OCI-LY7 (cell line): ENCODE results near the gene PGF. TPM values are rescaled to one million over a fixed set of nuclear protein-coding genes. Genes with fewer than 3 reads are reported as not detected.

Experiments
- BruUV-seq: library from RNA; stranded (reverse); fragments of 400-500 nt; replicated peaks from 2 replicates; lab custom pipeline; 2021; lab: Mats Ljungman, UMichigan
- CTCF ChIA-PET: fragments of 300-600 bp; sonication (Branson Sonifier 250); formaldehyde crosslinking; loops from one replicate; lab custom pipeline; 2022; ENCODE audit warnings: antibody characterized with exemption; ENCODE audit not compliant: unreplicated experiment; lab: Charles Lee
- POLR2A ChIA-PET: fragments of 300-600 bp; sonication (Branson Sonifier 250); formaldehyde crosslinking; loops from one replicate; lab custom pipeline; 2022; ENCODE audit warnings: antibody characterized with exemption; lab: Charles Lee
- DNase-seq: peaks from one replicate; pipeline ENCODE4 v3.0.0-alpha.2; 2015; ENCODE audit warnings: low spot score
- H2AFZ ChIP-seq: fragments of 200-600 bp; sonication (generic), shearing (Covaris generic); 2 replicates; pipeline ENCODE4 v1.6.1; 2014; ENCODE audit warnings: mild to moderate bottlenecking, antibody characterized with exemption, low read length, moderate library complexity
- H3K27ac ChIP-seq: fragments of 200-600 bp; sonication (generic); 2 replicates; pipeline ENCODE4 v1.5.1; 2014; ENCODE audit warnings: mixed run types, low read depth, mild to moderate bottlenecking, moderate library complexity, low read length, inconsistent platforms; ENCODE audit not compliant: poor library complexity, severe bottlenecking
- H3K36me3 ChIP-seq: fragments of 200-600 bp; sonication (generic); 2 replicates; pipeline ENCODE4 v1.6.1; 2014; ENCODE audit warnings: mild to moderate bottlenecking, antibody characterized with exemption, low read length, moderate library complexity, mixed read lengths; ENCODE audit not compliant: insufficient read depth
- H3K4me1 ChIP-seq: fragments of 200-600 bp; sonication (generic); 2 replicates; pipeline ENCODE4 v1.5.1; 2014; ENCODE audit warnings: mild to moderate bottlenecking, low read length; ENCODE audit not compliant: insufficient read depth, poor library complexity, severe bottlenecking
- H3K4me2 ChIP-seq: fragments of 200-600 bp; sonication (generic); 2 replicates; pipeline ENCODE4 v1.6.1; 2014; ENCODE audit warnings: mild to moderate bottlenecking, low read length
- H3K4me3 ChIP-seq: fragments of 200-600 bp; sonication (generic); 2 replicates; pipeline ENCODE4 v1.5.1; 2014; ENCODE audit warnings: mild to moderate bottlenecking, low read depth, low read length; ENCODE audit not compliant: poor library complexity, severe bottlenecking
- H3K79me2 ChIP-seq: fragments of 200-600 bp; sonication (generic); 2 replicates; pipeline ENCODE4 v1.6.1; 2016; ENCODE audit warnings: low read depth, mild to moderate bottlenecking, low read length, moderate library complexity, mixed read lengths; ENCODE audit not compliant: insufficient read depth
- H3K9me2 ChIP-seq: fragments of 200-600 bp; sonication (generic); 2 replicates; pipeline ENCODE4 v1.6.1; 2016; ENCODE audit warnings: mild to moderate bottlenecking, low read length, mixed read lengths; ENCODE audit not compliant: insufficient read depth
- H3K9me3 ChIP-seq: fragments of 200-600 bp; sonication (generic); 2 replicates; pipeline ENCODE4 v1.6.1; 2014; ENCODE audit warnings: mild to moderate bottlenecking, mixed run types, low read length, mixed read lengths
- H4K20me1 ChIP-seq: fragments of 200-600 bp; sonication (generic); 2 replicates; pipeline ENCODE4 v1.6.1; 2014; ENCODE audit warnings: mild to moderate bottlenecking, antibody characterized with exemption, low read length, moderate library complexity, mixed read lengths; ENCODE audit not compliant: insufficient read depth
- EZH2phosphoT487 ChIP-seq: fragments of 200-600 bp; sonication (generic); IDR thresholded peaks from 2 replicates; pipeline ENCODE4 v1.6.1; 2018; ENCODE audit warnings: low read depth, borderline replicate concordance, mild to moderate bottlenecking, mixed run types, antibody characterized with exemption, low read length, moderate library complexity, mixed read lengths
- intact Hi-C: fragments of 100-400 bp; cut with micrococcal nuclease; formaldehyde crosslinking; loops from one replicate; pipeline ENCODE4 v1.10.0; 2022; ENCODE audit not compliant: unreplicated experiment
- total RNA-seq, 2 experiments: library from RNA; depleted of rRNA in 1 of 2; stranded (reverse); fragments of >200 nt in 1 of 2; shearing (Covaris generic) in 1 of 2; gene quantifications; 2 replicates each; pipeline ENCODE4 v1.2.3, GENCODE V29; 2014 to 2022
- TF ChIP-seq, protein P1 (sequence below): fragments of 200-600 bp; sonication (generic); conservative IDR thresholded peaks from 2 replicates; pipeline ENCODE4 v1.5.1; 2014; ENCODE audit warnings: mild to moderate bottlenecking, antibody characterized with exemption, low read length, moderate library complexity, mixed read lengths

The PGF gene
- total RNA-seq, 2 experiments from 2014 or later = 0.09 to 0.19 TPM

DNA sequence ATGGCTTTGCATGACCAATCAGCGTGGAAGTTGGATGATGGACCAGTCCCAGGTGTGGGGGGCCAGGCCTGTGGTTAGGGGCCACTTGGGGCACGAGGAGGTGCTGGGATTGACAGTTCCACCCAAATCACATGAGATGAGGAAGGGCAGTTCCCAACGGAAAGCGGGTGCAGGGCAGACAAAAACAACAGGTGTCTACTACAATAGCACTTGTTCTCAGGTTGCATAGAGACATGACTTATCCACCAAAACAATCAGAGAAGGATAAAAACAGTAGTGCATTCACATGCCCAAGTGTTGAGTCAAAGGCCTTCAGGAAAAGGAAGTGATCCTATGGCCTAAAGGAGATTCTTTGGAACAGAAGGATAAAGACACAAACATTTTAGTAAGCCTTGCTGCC, 32.7 kb upstream of the PGF start:
- CTCF ChIA-PET = no interaction called here
- TF ChIP-seq, protein P1, sequence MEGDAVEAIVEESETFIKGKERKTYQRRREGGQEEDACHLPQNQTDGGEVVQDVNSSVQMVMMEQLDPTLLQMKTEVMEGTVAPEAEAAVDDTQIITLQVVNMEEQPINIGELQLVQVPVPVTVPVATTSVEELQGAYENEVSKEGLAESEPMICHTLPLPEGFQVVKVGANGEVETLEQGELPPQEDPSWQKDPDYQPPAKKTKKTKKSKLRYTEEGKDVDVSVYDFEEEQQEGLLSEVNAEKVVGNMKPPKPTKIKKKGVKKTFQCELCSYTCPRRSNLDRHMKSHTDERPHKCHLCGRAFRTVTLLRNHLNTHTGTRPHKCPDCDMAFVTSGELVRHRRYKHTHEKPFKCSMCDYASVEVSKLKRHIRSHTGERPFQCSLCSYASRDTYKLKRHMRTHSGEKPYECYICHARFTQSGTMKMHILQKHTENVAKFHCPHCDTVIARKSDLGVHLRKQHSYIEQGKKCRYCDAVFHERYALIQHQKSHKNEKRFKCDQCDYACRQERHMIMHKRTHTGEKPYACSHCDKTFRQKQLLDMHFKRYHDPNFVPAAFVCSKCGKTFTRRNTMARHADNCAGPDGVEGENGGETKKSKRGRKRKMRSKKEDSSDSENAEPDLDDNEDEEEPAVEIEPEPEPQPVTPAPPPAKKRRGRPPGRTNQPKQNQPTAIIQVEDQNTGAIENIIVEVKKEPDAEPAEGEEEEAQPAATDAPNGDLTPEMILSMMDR = no peak
- TF ChIP-seq EZH2phosphoT487 = no peak
- H2AFZ ChIP-seq = no peak overlapping the region

GRCh38 chr14:74985806-74986205, 30.4 kb upstream of the PGF start:
- Histone ChIP-seq H3K4me2 (no peak overlapping the region), H2AFZ (no peak overlapping the region), H3K9me3 (no peaks in the 10 kb centered on the region), H3K79me2 (no peaks in the 10 kb centered on the region), H3K9me2 (no peaks in the 10 kb centered on the region), H3K4me3 (no peak overlapping the region), H3K4me1 (no peaks in the 10 kb centered on the region), H3K27ac (no peak overlapping the region), H4K20me1 (no peaks in the 10 kb centered on the region), H3K36me3 (no peaks in the 10 kb centered on the region)
- ChIA-PET CTCF (no interaction called here), POLR2A (no interaction called here)
- BruUV-seq = no TSS peak
- DNase-seq = no peak
- TF ChIP-seq EZH2phosphoT487 = no peak
- TF ChIP-seq, protein P1 = no peak
- intact Hi-C loops = no loop called here

More for the DNA sequence above, 32.7 kb upstream of the PGF start:
- Histone ChIP-seq H3K27ac (no peak overlapping the region), H3K4me2 (no peak overlapping the region), H3K36me3 (no peaks in the 10 kb centered on the region), H3K79me2 (no peaks in the 10 kb centered on the region), H3K9me3 (no peaks in the 10 kb centered on the region), H4K20me1 (no peaks in the 10 kb centered on the region), H3K9me2 (no peaks in the 10 kb centered on the region), H3K4me1 (no peaks in the 10 kb centered on the region), H3K4me3 (no peak overlapping the region)
- intact Hi-C loops = no loop called here
- POLR2A ChIA-PET = no interaction called here
- no peak for DNase-seq
- no TSS peak for BruUV-seq

- no peaks in the 10 kb centered on the region for H4K20me1 ChIP-seq
- no peak for TF ChIP-seq EZH2phosphoT487
- TF ChIP-seq, protein P1 = no peak
- no peak overlapping the region for H3K4me3 ChIP-seq
- H3K4me2 ChIP-seq = no peak overlapping the region
- ChIA-PET CTCF (interaction anchor here (0.5 kb wide), 1 partner anchor 62 kb away, joined by 3 read pairs; the partner anchor contains the start of gene RPS6KL1), POLR2A (no interaction called here)
- no peaks in the 10 kb centered on the region for H3K4me1 ChIP-seq
- DNase-seq = no peak
- no peaks in the 10 kb centered on the region for H3K9me2 ChIP-seq
- no peak overlapping the region for H2AFZ ChIP-seq
- H3K79me2 ChIP-seq = no peaks in the 10 kb centered on the region
- no peak overlapping the region for H3K27ac ChIP-seq
- no peaks in the 10 kb centered on the region for H3K36me3 ChIP-seq
- intact Hi-C loops = no loop called here
- no TSS peak for BruUV-seq
- H3K9me3 ChIP-seq = no peaks in the 10 kb centered on the region
Measured at GRCh38 chr14:74985028-74985310, 29.6 kb upstream of the PGF start.
